ENCODE data around the gene PRKCE. TPM values are rescaled to one million over a fixed set of nuclear protein-coding genes. Genes with fewer than 3 reads are reported as not detected.

The PRKCE gene
- total RNA-seq, 2 experiments from 2014 or later = 24.9 to 26.2 TPM

DNA sequence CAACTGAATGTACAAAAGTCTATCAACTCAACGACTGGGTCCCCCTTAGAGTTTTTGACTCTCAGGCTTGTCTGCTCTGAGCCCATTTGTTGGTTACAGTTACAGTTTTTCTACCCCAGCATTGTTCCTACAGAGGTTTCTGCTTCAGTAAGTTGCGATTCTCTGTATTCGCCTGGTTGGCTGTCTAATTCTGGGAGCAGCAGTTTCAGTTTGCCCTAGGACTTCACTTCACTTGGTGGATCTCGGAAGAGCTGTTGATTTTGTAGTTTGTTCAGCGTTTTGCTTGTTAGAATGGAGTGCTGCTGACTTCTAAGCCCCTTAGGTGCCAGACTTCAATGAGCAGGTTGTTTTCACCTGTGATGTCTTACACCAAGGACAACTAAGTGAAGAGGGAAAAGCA, 349.2 kb downstream of the PRKCE start:
- Histone ChIP-seq H3K4me1 (ENCODE audit: insufficient read depth, low read length) (no peaks in the 10 kb centered on the region), H3K27me3 (ENCODE audit: control insufficient read depth in 1 of 2, insufficient read depth in 2 of 2, low read length in 2 of 2) (no peaks in the 10 kb centered on the region), H3K4me3 (ENCODE audit: low read length) (no peak overlapping the region), H3K9me3 (ENCODE audit: control insufficient read depth in 1 of 2, insufficient read depth in 1 of 2, low read length in 2 of 2) (no peaks in the 10 kb centered on the region), H3K27ac (ENCODE audit: low read depth in 1 of 2, low read length in 2 of 2) (no peak overlapping the region), H3K36me3 (ENCODE audit: insufficient read depth, low read length) (peaks cover 8% of the 10 kb centered on the region)
- no peak for DNase-seq
- CTCF ChIA-PET = no interaction called here
- intact Hi-C loops (cut with DNase I, micrococcal nuclease) = no loop called here
- H3K36me3 Mint-ChIP-seq (ENCODE audit: low read depth) = peaks cover 20% of the 10 kb centered on the region
- H3K4me1 Mint-ChIP-seq (ENCODE audit: low read depth) = no peaks in the 10 kb centered on the region
- H3K27me3 Mint-ChIP-seq = no peaks in the 10 kb centered on the region
- TF ChIP-seq, protein P1, sequence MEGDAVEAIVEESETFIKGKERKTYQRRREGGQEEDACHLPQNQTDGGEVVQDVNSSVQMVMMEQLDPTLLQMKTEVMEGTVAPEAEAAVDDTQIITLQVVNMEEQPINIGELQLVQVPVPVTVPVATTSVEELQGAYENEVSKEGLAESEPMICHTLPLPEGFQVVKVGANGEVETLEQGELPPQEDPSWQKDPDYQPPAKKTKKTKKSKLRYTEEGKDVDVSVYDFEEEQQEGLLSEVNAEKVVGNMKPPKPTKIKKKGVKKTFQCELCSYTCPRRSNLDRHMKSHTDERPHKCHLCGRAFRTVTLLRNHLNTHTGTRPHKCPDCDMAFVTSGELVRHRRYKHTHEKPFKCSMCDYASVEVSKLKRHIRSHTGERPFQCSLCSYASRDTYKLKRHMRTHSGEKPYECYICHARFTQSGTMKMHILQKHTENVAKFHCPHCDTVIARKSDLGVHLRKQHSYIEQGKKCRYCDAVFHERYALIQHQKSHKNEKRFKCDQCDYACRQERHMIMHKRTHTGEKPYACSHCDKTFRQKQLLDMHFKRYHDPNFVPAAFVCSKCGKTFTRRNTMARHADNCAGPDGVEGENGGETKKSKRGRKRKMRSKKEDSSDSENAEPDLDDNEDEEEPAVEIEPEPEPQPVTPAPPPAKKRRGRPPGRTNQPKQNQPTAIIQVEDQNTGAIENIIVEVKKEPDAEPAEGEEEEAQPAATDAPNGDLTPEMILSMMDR (IDR thresholded peaks at IDR 0.05) = no peak
- POLR2A ChIA-PET = no interaction called here
- no peak overlapping the region for H3K4me3 Mint-ChIP-seq
- no peak for ATAC-seq (ENCODE audit: poor library complexity)
- no peaks in the 10 kb centered on the region for H3K9me3 Mint-ChIP-seq
- H3K27ac Mint-ChIP-seq = no peak overlapping the region

- Mint-ChIP-seq H3K9me3 (no peaks in the 10 kb centered on the region), H3K4me3 (no peak overlapping the region), H3K36me3 (ENCODE audit: low read depth) (peaks cover 23% of the 10 kb centered on the region), H3K27ac (no peak overlapping the region), H3K4me1 (ENCODE audit: low read depth) (no peaks in the 10 kb centered on the region), H3K27me3 (no peaks in the 10 kb centered on the region)
- ChIA-PET CTCF (no interaction called here), POLR2A (no interaction called here)
- Histone ChIP-seq H3K27ac (ENCODE audit: low read depth in 1 of 2, low read length in 2 of 2) (no peak overlapping the region), H3K4me1 (ENCODE audit: insufficient read depth, low read length) (no peaks in the 10 kb centered on the region), H3K27me3 (ENCODE audit: control insufficient read depth in 1 of 2, insufficient read depth in 2 of 2, low read length in 2 of 2) (no peaks in the 10 kb centered on the region), H3K36me3 (ENCODE audit: insufficient read depth, low read length) (peaks cover 8% of the 10 kb centered on the region), H3K4me3 (ENCODE audit: low read length) (no peak overlapping the region), H3K9me3 (ENCODE audit: control insufficient read depth in 1 of 2, insufficient read depth in 1 of 2, low read length in 2 of 2) (no peaks in the 10 kb centered on the region)
- no peak for DNase-seq
- no peak for ATAC-seq (ENCODE audit: poor library complexity)
- TF ChIP-seq, protein P1 (IDR thresholded peaks at IDR 0.05) = no peak
- intact Hi-C loops (cut with DNase I, micrococcal nuclease) = no loop called here
These were observed 349.8 kb downstream of the PRKCE start for GRCh38 chr2:46001290-46001689.

DNA sequence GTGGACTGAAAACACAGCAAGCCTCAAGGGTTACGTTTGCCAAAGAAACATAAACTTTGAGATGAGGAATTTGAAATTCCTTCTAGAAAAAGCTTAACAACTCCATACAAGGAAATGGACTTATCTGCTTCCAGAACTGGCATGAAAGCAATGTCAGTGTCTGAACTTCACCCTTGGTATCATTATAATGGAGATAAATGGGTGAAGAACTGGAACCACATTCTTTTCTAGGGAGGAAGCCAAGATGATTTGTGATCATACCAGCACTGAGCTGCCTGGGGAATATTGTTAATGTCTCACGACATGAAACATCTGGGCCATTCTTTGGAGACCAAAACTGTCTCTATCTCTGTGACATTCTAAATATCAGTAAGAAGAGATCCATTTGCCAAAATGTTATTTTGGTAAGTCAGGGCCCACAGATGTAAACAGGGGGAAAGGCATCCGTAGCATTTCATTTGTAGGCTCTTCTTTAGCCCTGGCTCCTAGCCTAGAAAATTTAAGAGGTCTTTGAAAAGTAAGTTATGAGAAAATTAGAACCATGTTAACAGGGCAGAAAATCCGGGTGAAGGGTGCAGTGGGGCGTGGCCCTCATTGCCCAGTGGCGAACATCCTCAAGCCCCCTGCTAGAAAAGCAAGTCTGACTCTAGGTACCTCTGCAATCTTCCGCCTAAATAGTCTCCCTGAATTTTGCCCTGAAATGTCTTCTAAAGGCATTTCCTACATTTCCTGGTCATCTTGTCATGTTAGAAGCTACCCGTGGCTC, 350.4 kb downstream of the PRKCE start:
- no peak overlapping the region for H3K4me3 Mint-ChIP-seq
- Histone ChIP-seq H3K9me3 (ENCODE audit: control insufficient read depth in 1 of 2, insufficient read depth in 1 of 2, low read length in 2 of 2) (no peaks in the 10 kb centered on the region), H3K36me3 (ENCODE audit: insufficient read depth, low read length) (peaks cover 8% of the 10 kb centered on the region), H3K4me3 (ENCODE audit: low read length) (no peak overlapping the region), H3K27me3 (ENCODE audit: control insufficient read depth in 1 of 2, insufficient read depth in 2 of 2, low read length in 2 of 2) (no peaks in the 10 kb centered on the region), H3K27ac (ENCODE audit: low read depth in 1 of 2, low read length in 2 of 2) (no peak overlapping the region), H3K4me1 (ENCODE audit: insufficient read depth, low read length) (no peaks in the 10 kb centered on the region)
- no peaks in the 10 kb centered on the region for H3K4me1 Mint-ChIP-seq (ENCODE audit: low read depth)
- H3K9me3 Mint-ChIP-seq = no peaks in the 10 kb centered on the region
- intact Hi-C loops (cut with DNase I, micrococcal nuclease) = no loop called here
- CTCF ChIA-PET = no interaction called here
- H3K27me3 Mint-ChIP-seq = no peaks in the 10 kb centered on the region
- DNase-seq = no peak
- ATAC-seq (ENCODE audit: poor library complexity) = no peak
- TF ChIP-seq, protein P1 (IDR thresholded peaks at IDR 0.05) = no peak
- peaks cover 28% of the 10 kb centered on the region for H3K36me3 Mint-ChIP-seq (ENCODE audit: low read depth)
- POLR2A ChIA-PET = no interaction called here
- H3K27ac Mint-ChIP-seq = no peak overlapping the region
